Measurements from ENCODE around the gene SLC16A9.

SLC16A9 gene

DNA sequence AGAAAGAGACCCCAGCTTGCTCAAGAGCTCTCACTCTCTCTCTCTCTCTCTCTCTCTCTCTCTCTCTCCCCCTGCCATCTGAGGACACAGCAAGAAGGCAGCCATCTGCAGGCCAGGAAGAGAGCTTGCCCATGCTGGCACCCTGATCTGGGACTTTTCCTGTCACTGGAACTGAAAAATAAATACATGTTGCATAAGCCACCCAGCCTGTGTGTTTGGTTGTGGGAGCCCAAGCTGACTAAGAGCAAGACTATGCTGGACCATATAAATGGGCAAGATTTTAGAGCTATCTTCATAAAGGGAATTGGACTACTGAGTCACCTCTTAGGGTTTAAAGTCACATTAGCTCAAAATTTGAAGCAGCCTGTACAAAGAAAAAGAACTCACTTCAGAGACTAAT, 98.6 kb downstream of the SLC16A9 start:
- no peak overlapping the region for H3K4me3 ChIP-seq (ENCODE audit: low read depth, low read length)
- TF ChIP-seq ZNF423 (tag by site-specific recombination; IDR thresholded peaks at IDR 0.05) (no peak), ZNF302 (tag by site-specific recombination; IDR thresholded peaks at IDR 0.05; ENCODE audit: low read depth) (no peak), ZNF626 (tag by site-specific recombination; IDR thresholded peaks at IDR 0.05) (no peak)
- TF ChIP-seq, protein P1, sequence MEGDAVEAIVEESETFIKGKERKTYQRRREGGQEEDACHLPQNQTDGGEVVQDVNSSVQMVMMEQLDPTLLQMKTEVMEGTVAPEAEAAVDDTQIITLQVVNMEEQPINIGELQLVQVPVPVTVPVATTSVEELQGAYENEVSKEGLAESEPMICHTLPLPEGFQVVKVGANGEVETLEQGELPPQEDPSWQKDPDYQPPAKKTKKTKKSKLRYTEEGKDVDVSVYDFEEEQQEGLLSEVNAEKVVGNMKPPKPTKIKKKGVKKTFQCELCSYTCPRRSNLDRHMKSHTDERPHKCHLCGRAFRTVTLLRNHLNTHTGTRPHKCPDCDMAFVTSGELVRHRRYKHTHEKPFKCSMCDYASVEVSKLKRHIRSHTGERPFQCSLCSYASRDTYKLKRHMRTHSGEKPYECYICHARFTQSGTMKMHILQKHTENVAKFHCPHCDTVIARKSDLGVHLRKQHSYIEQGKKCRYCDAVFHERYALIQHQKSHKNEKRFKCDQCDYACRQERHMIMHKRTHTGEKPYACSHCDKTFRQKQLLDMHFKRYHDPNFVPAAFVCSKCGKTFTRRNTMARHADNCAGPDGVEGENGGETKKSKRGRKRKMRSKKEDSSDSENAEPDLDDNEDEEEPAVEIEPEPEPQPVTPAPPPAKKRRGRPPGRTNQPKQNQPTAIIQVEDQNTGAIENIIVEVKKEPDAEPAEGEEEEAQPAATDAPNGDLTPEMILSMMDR (tag by site-specific recombination; IDR thresholded peaks at IDR 0.05) = peak; percentile 15; the same call in 1 of the 2 replicates
- TF ChIP-seq, protein P2, sequence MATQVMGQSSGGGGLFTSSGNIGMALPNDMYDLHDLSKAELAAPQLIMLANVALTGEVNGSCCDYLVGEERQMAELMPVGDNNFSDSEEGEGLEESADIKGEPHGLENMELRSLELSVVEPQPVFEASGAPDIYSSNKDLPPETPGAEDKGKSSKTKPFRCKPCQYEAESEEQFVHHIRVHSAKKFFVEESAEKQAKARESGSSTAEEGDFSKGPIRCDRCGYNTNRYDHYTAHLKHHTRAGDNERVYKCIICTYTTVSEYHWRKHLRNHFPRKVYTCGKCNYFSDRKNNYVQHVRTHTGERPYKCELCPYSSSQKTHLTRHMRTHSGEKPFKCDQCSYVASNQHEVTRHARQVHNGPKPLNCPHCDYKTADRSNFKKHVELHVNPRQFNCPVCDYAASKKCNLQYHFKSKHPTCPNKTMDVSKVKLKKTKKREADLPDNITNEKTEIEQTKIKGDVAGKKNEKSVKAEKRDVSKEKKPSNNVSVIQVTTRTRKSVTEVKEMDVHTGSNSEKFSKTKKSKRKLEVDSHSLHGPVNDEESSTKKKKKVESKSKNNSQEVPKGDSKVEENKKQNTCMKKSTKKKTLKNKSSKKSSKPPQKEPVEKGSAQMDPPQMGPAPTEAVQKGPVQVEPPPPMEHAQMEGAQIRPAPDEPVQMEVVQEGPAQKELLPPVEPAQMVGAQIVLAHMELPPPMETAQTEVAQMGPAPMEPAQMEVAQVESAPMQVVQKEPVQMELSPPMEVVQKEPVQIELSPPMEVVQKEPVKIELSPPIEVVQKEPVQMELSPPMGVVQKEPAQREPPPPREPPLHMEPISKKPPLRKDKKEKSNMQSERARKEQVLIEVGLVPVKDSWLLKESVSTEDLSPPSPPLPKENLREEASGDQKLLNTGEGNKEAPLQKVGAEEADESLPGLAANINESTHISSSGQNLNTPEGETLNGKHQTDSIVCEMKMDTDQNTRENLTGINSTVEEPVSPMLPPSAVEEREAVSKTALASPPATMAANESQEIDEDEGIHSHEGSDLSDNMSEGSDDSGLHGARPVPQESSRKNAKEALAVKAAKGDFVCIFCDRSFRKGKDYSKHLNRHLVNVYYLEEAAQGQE (tag by site-specific recombination; IDR thresholded peaks at IDR 0.05) = no peak
- H3K9me3 ChIP-seq (ENCODE audit: control insufficient read depth, insufficient read depth, low read depth, low read length) = no peaks in the 10 kb centered on the region
- ChIA-PET POLR2A (no interaction called here), CTCF (interaction anchor here (0.6 to 3.1 kb wide), 5 partner anchors 12 to 370 kb away, joined by 3 to 16 read pairs (median 5); no protein-coding TSS in a partner anchor)
- H3K36me3 ChIP-seq (ENCODE audit: control insufficient read depth in 2 of 2, insufficient read depth in 1 of 2, low read length in 2 of 2) = no peaks in the 10 kb centered on the region
- H3K4me1 ChIP-seq (ENCODE audit: control insufficient read depth, insufficient read depth, low read length) = peaks cover 11% of the 10 kb centered on the region; the same call in 1 of the 2 replicates
- H3K27ac ChIP-seq (ENCODE audit: extremely low read depth, low read depth, low read length) = no peak overlapping the region

DNA sequence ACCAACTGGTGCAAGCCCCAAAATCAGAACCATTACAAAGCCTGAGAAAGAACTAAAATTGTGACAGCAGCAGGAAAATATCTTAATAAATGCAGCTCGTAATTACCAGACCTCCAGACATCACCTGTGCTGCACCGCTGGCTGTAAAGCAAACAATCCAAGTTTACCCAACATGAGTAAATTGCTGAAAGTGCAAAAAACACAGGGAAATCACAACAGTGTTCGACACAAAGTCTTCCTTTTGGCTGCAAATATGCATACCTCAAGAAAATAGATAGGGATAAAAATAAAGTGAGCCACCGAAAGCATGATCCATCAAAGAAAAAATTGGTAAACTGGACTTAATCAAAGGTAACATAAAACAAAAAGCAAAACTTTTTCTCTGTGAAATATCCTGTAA, 101.7 kb downstream of the SLC16A9 start:
- no peak overlapping the region for H3K27ac ChIP-seq (ENCODE audit: extremely low read depth, low read depth, low read length)
- POLR2A ChIA-PET = no interaction called here
- peaks cover 11% of the 10 kb centered on the region; the same call in 1 of the 2 replicates for H3K4me1 ChIP-seq (ENCODE audit: control insufficient read depth, insufficient read depth, low read length)
- H3K4me3 ChIP-seq (ENCODE audit: low read depth, low read length) = no peak overlapping the region
- H3K36me3 ChIP-seq (ENCODE audit: control insufficient read depth in 2 of 2, insufficient read depth in 1 of 2, low read length in 2 of 2) = no peaks in the 10 kb centered on the region
- CTCF ChIA-PET = interaction anchor here (0.9 to 1.0 kb wide), 3 partner anchors 18 to 1194 kb away, joined by 3 read pairs; no protein-coding TSS in a partner anchor
- H3K9me3 ChIP-seq (ENCODE audit: control insufficient read depth, insufficient read depth, low read depth, low read length) = no peaks in the 10 kb centered on the region
- TF ChIP-seq, protein P3, sequence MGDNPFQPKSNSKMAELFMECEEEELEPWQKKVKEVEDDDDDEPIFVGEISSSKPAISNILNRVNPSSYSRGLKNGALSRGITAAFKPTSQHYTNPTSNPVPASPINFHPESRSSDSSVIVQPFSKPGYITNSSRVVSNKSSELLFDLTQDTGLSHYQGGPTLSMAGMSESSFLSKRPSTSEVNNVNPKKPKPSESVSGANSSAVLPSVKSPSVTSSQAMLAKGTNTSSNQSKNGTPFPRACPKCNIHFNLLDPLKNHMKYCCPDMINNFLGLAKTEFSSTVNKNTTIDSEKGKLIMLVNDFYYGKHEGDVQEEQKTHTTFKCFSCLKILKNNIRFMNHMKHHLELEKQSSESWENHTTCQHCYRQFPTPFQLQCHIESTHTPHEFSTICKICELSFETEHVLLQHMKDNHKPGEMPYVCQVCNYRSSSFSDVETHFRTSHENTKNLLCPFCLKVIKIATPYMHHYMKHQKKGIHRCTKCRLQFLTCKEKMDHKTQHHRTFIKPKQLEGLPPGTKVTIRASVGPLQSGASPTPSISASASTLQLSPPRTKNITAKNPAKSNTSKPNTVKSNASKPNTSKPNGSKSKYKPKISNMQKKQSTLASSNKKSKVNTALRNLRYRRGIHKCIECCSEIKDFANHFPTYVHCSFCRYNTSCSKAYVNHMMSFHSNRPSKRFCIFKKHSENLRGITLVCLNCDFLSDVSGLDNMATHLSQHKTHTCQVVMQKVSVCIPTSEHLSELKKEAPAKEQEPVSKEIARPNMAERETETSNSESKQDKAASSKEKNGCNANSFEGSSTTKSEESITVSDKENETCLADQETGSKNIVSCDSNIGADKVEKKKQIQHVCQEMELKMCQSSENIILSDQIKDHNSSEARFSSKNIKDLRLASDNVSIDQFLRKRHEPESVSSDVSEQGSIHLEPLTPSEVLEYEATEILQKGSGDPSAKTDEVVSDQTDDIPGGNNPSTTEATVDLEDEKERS (tag by site-specific recombination; IDR thresholded peaks at IDR 0.05) = no peak
- no peak for TF ChIP-seq ZNF560 (tag by site-specific recombination; IDR thresholded peaks at IDR 0.05; ENCODE audit: borderline replicate concordance)
- TF ChIP-seq ZNF311 (tag by site-specific recombination; IDR thresholded peaks at IDR 0.05; ENCODE audit: borderline replicate concordance) = no peak
- no peak for TF ChIP-seq ZSCAN16 (tag by site-specific recombination; IDR thresholded peaks at IDR 0.05)
- TF ChIP-seq ZNF324 (tag by site-specific recombination; IDR thresholded peaks at IDR 0.05) = no peak
- TF ChIP-seq, protein P4, sequence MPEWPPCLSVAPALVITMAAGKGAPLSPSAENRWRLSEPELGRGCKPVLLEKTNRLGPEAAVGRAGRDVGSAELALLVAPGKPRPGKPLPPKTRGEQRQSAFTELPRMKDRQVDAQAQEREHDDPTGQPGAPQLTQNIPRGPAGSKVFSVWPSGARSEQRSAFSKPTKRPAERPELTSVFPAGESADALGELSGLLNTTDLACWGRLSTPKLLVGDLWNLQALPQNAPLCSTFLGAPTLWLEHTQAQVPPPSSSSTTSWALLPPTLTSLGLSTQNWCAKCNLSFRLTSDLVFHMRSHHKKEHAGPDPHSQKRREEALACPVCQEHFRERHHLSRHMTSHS (tag by site-specific recombination; IDR thresholded peaks at IDR 0.05) = no peak
- TF ChIP-seq GLIS2 (tag by site-specific recombination; IDR thresholded peaks at IDR 0.05) = no peak
- TF ChIP-seq ZNF140 (tag by site-specific recombination; IDR thresholded peaks at IDR 0.05) = no peak
- no peak for TF ChIP-seq ZNF670 (tag by site-specific recombination; IDR thresholded peaks at IDR 0.05; ENCODE audit: low read depth)
- no peak for TF ChIP-seq ZNF510 (tag by site-specific recombination; IDR thresholded peaks at IDR 0.05; ENCODE audit: insufficient replicate concordance)
- TF ChIP-seq, protein P5, sequence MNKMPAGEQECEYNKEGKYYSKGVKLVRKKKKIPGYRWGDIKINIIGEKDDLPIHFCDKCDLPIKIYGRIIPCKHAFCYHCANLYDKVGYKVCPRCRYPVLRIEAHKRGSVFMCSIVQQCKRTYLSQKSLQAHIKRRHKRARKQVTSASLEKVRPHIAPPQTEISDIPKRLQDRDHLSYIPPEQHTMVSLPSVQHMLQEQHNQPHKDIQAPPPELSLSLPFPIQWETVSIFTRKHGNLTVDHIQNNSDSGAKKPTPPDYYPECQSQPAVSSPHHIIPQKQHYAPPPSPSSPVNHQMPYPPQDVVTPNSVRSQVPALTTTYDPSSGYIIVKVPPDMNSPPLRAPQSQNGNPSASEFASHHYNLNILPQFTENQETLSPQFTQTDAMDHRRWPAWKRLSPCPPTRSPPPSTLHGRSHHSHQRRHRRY (tag by site-specific recombination; IDR thresholded peaks at IDR 0.05) = no peak
- no peak for TF ChIP-seq ZIC2 (tag by site-specific recombination; IDR thresholded peaks at IDR 0.05)
- no peak for TF ChIP-seq ZNF76 (tag by site-specific recombination; IDR thresholded peaks at IDR 0.05; ENCODE audit: borderline replicate concordance, low read depth)
- no peak for TF ChIP-seq ZNF174 (tag by site-specific recombination; IDR thresholded peaks at IDR 0.05)
